NCI-H146 (cell line): Measurements from ENCODE around the gene LONRF2.
A peak's percentile ranks its signal among the peaks of the same experiment; 100 is the strongest.
"Not testable (repeated sequence)": the region's sequence is repeated elsewhere in the genome, so short reads cannot be mapped to it uniquely, and the experiment has no call there.

Experiments
- DNase-seq: peaks from one replicate; lab custom pipeline; 2025; lab: John Stamatoyannopoulos, UW

The LONRF2 gene

DNA sequence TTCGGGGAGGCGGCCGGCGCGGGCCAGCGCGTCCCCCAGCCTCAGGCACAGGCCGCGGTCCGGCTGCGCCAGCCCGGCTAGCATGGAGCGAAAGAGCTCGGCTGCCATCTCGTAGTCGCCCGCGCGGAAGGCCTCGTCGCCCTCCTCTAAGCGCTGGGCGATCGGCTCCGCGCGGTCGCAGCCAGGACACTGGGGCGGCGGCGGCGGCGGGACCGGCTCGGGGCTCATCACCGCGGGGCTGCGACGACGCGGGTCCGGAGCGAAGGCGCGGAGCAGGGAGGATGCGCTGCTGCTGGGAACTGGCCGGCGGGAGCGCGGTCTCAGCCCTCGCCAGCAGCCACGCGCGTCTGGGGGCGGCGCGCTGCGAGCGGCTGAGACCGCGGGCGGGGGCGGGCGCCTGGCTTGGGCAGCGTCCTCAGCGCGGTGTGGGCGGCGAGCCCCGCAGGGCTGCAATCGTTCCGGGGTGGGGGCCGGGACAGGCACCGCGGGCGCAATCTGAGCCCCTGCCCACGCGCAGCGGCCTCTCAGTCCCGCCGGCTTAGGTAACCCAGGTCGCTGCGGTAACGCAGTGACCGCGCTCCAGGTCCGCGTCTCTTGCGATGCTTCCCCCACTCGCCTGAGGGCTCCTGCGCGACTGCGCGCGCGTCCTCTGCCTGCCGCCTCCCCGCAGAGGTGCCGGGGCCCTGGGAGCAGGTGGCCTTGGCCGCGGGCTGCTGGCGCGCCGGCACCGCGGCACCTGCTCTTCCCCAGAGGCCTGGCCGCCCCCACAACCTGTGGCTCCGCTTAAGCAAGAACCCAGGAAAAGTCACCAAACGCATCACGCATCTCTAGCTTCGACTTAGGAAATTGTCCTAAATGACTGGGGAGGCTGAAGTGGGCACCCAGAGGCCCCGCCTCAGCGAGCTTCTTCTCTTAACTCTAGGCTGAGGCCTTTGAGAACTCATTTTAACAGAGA, at the start of gene LONRF2:
Gene LONRF2, minus strand, starts transcription at position 636 of the 955 bp plus-strand sequence. Its CDS starts 408 bp downstream, at position 228.
- peak; percentile 92 for DNase-seq

GRCh38 chr2:100367163-100367562, 44.9 kb upstream of the LONRF2 start:
- no peak for DNase-seq

DNA sequence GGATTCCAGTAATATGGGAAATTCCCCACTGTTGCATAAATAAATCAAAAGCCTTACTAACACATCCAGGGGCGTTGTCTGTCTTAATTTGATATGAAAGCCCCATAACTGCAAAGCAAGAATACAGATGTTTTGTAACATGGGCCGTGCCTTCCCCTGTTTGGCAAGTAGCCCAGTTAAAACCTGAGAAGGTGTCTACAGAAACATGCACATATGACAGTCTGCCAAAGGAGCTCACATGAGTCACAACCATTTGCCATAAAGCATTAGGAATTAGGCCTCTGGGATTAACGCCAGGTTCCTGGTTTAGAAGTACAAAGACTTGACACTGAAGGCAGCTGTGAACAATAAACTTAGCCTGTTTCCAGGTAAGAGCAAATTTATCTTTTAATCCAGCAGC, 43.1 kb upstream of the LONRF2 start:
- no peak for DNase-seq

DNA sequence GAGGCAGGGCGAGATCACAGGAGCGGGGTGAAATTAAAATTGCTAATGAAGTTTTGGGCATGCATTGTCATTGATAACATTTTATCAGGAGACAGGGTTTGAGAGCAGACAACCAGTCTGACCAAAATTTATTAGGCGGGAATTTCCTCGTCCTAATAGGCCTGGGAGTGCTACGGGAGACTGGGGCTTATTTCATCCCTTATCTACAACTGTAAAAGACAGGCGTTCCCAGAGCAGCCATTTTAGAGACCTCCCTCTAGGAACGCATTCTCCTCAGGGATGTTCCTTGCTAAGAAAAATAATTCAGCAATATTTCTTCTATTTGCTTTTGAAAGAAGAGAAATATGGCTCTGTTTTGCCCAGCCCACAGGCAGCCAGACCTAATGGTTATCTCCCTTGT, 40.0 kb upstream of the LONRF2 start:
- DNase-seq, result not testable (repeated sequence)

DNA sequence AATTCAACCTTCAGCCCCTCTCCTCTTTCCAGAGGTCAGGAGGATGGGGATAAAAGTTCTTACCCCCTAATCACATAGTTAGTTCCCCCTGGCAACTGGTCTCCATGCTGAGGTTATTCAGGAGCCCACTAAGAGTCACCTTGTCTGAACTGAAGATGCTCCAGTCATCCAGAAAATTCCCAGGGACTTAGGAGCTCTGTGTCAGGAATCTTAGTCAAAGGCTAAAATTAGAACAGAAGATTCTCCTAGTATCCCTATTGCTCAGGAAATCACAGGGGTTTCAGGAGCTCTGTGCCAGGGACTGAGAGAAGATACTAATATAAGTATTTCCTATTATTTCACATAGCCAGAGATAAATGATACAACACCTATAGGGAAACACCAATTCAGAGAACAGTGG, 37.3 kb upstream of the LONRF2 start:
- no peak for DNase-seq

DNA sequence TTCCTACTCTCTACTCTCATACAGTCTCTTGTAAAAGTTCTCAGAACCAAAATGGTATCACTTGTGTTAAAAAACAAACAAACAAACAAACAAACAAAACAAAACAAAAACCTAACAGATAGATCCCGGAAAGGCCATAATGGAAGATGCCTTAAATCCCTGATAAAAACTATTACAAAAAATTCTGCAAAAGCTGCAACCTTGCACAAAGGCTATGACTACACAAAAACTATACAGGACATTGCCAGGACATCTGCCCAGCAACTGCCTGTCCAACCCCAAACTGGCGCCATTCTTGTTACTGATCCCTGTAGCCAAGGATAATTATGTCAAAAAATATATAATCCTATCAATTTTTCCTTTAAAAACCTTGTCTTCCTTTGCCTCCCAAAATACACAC, 36.3 kb upstream of the LONRF2 start:
- no peak for DNase-seq

DNA sequence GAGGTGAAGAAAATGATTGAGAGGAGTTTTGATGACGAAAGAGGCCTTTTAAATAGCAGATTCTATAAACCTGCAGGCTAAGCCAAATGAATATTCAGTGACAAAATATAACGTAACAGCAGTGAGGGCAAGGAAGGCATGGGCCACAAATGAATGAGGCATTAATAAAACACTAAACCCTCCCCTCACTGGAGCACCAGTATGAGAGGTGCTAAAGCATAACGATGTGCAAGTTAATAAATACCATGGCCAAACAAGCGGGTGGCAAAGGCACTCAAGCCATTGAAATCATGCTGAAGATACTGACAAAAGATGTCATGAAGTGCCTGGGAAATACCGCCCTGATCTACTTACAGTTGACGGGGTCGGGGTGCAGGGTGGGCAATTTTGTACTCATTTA, 30.2 kb upstream of the LONRF2 start:
- DNase-seq, result no peak

GRCh38 chr2:100350661-100351185, 28.4 kb upstream of the LONRF2 start:
- DNase-seq, result peak; percentile 53

GRCh38 chr2:100345144-100345543, 22.8 kb upstream of the LONRF2 start:
- DNase-seq, result not testable (repeated sequence)

- no peak for DNase-seq
Observed at GRCh38 chr2:100344433-100344832, 22.1 kb upstream of the LONRF2 start.

GRCh38 chr2:100342466-100342865, 20.2 kb upstream of the LONRF2 start:
- DNase-seq, result not testable (repeated sequence)

DNA sequence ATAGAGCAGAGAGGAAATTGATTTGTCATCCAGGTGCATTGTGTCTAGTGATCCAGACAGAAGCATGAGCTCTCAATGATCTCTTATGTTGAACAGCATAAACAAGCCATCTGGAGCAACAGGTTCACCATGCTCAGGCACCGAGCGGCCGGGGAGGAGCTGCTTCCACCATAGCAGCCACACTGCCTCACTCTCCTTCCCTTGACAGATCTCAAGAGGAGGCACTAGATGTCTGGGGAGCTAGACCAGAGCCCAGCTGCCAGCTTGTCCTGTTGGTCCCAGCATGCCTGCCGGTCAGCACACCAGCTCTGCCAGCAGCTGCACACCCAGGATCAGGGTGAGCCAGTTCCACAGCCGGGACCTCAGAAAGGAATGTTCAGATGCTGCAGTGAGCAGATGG, 17.5 kb upstream of the LONRF2 start:
- DNase-seq, result peak; percentile 77

- DNase-seq, result no peak
Observed at GRCh38 chr2:100334929-100335328, 12.6 kb upstream of the LONRF2 start.

- no peak for DNase-seq
Observed at GRCh38 chr2:100327742-100328141, 5.4 kb upstream of the LONRF2 start.

GRCh38 chr2:100321179-100321865, 979 bp downstream of the LONRF2 start:
- peak; percentile 73 for DNase-seq

GRCh38 chr2:100320547-100321178, 1.6 kb downstream of the LONRF2 start:
- DNase-seq, result peak; percentile 47

GRCh38 chr2:100317634-100318033, 4.7 kb downstream of the LONRF2 start:
- no peak for DNase-seq

DNA sequence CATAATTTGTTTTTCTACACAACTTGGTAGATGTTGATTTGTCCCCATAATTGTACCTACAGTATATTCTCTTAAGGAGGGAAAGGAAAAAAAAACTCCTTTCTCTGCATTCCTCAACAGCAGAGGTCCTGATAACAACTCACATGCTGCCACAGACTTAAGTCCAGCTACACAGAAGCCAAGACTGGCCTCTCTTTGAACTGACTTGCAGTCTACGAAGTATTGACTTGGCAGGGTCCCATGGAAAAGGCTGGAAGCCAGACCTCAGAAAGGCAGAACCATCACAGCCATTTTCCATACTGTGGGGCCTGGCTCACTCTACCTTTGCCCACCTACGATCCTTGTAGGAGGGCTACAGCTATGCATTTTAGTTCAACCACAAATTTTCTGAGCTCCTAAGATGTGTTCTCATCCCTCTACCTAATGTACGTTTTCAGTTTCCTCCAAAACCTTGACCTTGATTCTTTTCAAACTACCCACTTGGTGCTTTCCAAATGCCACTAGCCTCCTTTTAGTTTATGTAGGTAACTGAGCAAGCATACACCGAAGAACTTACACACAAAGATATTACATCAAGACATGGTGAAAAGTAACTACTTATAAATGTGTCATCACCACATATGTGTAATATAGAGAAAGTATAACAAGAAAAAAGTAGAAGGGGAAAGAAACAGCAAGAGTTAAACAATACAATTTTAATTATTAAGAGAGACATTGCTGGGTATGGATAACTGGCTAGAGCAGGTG, 12.2 kb downstream of the LONRF2 start:
- DNase-seq, result no peak

GRCh38 chr2:100309311-100309710, 13.0 kb downstream of the LONRF2 start:
- no peak for DNase-seq

DNA sequence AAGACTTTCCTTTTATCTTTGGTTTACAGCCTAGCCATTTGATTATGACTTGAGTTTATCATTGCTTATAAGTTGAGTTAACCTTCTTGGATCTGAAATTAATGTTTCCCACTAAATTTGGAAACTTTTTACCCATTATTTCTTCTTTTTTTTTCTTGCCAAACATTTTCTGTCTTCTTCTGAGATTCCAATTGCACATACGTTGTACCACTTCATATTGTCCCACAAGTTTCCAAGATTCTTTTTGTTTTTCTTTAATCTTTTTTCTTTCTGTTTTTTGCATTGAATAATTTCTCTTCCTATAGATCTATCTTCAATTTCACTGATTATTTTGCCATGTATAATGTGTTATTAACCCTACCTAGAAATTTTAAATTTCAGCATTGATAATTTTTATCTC, 18.6 kb downstream of the LONRF2 start:
- no peak for DNase-seq

GRCh38 chr2:100302585-100302892, 19.8 kb downstream of the LONRF2 start:
- no peak for DNase-seq
